CD4-positive, alpha-beta T cell treated with Interleukin-6 for 4 hours (primary cell): ENCODE data around the gene PLCB1.

Experiments used
- DNase-seq: peaks from one replicate; pipeline ENCODE4 v3.0.0-alpha.2; 2020; ENCODE audit warnings: mixed read lengths

PLCB1 gene

GRCh38 chr20:8917084-8917483, 785.0 kb downstream of the PLCB1 start:
- DNase-seq, result no peak

DNA sequence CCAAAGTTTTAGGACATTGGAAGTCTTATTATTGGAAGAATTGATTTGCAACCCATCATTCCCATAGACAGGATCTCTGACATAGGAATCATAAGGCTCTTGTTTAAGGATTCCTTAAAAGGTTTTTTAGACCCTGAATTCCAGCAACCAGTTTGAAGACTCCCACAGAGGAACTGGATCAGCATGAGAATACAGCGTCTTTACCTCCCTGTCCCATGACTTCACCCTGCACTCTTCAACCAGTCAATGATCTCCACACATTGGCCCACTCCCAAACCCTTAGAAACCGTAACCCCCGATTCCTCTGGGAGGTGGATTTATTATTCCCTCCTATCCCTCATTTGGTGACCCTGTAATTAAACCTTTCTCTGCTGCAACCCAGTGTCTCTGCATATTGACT, 786.1 kb downstream of the PLCB1 start:
- no peak for DNase-seq

DNA sequence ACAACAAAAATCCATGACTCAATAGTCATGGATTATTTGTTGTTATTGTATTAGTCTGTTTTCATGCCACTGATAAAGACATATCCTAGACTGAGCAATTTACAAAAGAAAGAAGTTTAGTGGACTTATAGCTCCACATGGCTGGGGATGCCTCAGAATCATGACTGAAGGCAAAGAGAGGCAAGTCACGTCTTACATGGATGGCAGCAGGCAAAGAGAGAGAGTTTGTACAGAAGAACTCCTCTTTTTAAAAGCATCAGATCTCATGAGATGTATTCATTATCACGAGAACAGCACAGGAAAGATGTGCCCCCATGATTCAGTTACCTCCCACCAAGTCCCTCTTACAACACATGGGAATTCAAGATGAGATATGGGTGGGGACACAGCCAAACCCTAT, 792.5 kb downstream of the PLCB1 start:
- DNase-seq, result no peak

- no peak for DNase-seq
Measured at GRCh38 chr20:8930726-8931125, 798.7 kb downstream of the PLCB1 start.

DNA sequence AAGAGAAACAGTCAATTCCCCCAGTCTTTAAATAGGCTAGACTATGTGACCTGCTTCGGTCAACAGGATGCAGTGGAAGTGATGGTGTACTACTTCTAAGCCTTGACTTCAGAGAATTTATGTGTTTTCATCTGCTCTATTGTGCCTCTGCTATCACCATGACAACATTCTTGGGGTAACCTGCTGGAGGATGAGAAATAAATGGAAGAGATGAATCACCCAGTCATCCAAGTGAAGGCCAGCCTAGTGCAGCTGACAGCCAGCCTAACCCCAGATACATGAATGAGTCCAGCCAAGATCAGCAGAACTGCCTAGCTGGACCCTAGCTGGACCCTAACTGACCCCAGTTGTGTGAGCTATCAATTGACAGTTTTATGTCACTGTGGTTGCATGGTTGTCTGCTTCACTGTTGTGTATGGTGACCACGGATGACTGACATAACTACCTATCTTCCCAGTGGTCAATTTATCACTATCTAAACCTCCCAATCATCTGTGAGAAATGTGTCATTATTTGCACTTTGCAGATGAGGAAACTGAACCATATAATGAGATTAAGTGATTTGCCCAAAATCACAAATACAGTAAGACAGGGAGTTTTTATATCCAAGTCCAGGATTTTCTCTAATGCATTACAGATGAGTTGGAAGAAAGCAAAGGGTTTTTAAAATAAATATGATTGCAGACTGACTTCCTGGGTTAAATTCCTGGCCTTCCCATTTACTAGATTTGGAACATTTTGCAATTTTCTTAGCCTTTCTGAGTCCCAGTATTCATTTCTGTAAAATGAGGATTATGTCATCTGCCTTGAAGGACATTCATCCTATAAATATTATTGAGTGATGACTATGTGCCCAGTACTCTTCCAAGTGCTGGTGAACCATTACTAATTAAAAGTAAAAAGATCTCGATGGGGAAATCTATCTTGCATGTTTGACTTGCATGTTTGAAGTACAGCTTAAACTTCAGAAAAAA, 800.4 kb downstream of the PLCB1 start:
- DNase-seq, result no peak

- no peak for DNase-seq
Measured at GRCh38 chr20:8933381-8933807, 801.3 kb downstream of the PLCB1 start.

GRCh38 chr20:8934362-8934761, 802.3 kb downstream of the PLCB1 start:
- DNase-seq, result no peak
